ENCODE results near the gene NKG7.

Gene NKG7

GRCh38 chr19:51391073-51391611 lies 18.7 kb upstream of the NKG7 start:
- no peak for DNase-seq
- Histone ChIP-seq H4K20me1 (ENCODE audit: insufficient read depth, low read length) (no peaks in the 10 kb centered on the region), H3K4me1 (ENCODE audit: insufficient read depth, low read length) (peaks cover 18% of the 10 kb centered on the region), H3K4me3 (ENCODE audit: low read depth in 1 of 2, low read length in 2 of 2) (no peak overlapping the region), H3K27me3 (ENCODE audit: insufficient read depth, low read length, poor library complexity) (no peaks in the 10 kb centered on the region), H2AFZ (ENCODE audit: low read depth, low read length) (no peak overlapping the region), H3K9ac (ENCODE audit: low read depth, low read length) (no peak overlapping the region), H3K79me2 (ENCODE audit: insufficient read depth, low read length) (peaks cover 10% of the 10 kb centered on the region), H3K4me2 (ENCODE audit: insufficient read depth, low read length) (no peak overlapping the region), H3K36me3 (ENCODE audit: insufficient read depth, low read length) (no peaks in the 10 kb centered on the region), H3K27ac (ENCODE audit: low read length) (no peak overlapping the region), H3K9me3 (ENCODE audit: insufficient read depth, low read length, severe bottlenecking) (no peaks in the 10 kb centered on the region)
- no peak for ATAC-seq (ENCODE audit: insufficient read depth, low read depth)
- no peak for TF ChIP-seq CTCF (IDR thresholded peaks at IDR 0.05; ENCODE audit: borderline replicate concordance, extremely low read depth, low read length, poor library complexity, severe bottlenecking)
- no peak for TF ChIP-seq EZH2 (IDR thresholded peaks at IDR 0.05; ENCODE audit: borderline replicate concordance, low read depth, low read length, severe bottlenecking)

DNA sequence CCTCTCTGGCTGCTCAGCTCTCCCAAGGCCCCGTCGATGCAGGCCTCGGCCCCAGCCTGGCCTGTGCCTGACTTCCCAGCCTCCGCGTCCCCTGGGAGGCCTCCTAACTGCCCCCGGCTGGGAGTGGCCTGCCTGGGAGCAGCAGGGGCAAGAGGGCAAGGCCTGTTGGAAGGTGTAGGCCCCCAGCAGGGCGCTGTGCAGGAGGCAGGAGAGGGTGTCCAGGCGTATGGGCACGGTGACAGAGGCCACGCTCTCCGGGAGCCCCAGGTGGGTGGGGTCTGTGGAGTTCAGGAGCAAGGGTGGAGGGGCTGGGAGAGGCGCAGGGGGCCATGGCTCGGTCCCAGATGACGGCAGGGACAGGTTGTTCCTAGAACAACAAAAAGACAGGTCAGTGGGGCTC lies 16.7 kb upstream of the NKG7 start:
- Histone ChIP-seq H2AFZ (ENCODE audit: low read depth, low read length) (no peak overlapping the region), H3K4me1 (ENCODE audit: insufficient read depth, low read length) (peaks cover 6% of the 10 kb centered on the region), H3K36me3 (ENCODE audit: insufficient read depth, low read length) (no peaks in the 10 kb centered on the region), H4K20me1 (ENCODE audit: insufficient read depth, low read length) (no peaks in the 10 kb centered on the region), H3K9ac (ENCODE audit: low read depth, low read length) (no peak overlapping the region), H3K79me2 (ENCODE audit: insufficient read depth, low read length) (no peaks in the 10 kb centered on the region), H3K4me2 (ENCODE audit: insufficient read depth, low read length) (no peak overlapping the region), H3K27me3 (ENCODE audit: insufficient read depth, low read length, poor library complexity) (no peaks in the 10 kb centered on the region), H3K9me3 (ENCODE audit: insufficient read depth, low read length, severe bottlenecking) (no peaks in the 10 kb centered on the region), H3K27ac (ENCODE audit: low read length) (no peak overlapping the region), H3K4me3 (ENCODE audit: low read depth in 1 of 2, low read length in 2 of 2) (no peak overlapping the region)
- TF ChIP-seq EZH2 (IDR thresholded peaks at IDR 0.05; ENCODE audit: borderline replicate concordance, low read depth, low read length, severe bottlenecking) (no peak), CTCF (IDR thresholded peaks at IDR 0.05; ENCODE audit: borderline replicate concordance, extremely low read depth, low read length, poor library complexity, severe bottlenecking) (no peak)
- DNase-seq (no peak), ATAC-seq (ENCODE audit: insufficient read depth, low read depth) (no peak)

DNA sequence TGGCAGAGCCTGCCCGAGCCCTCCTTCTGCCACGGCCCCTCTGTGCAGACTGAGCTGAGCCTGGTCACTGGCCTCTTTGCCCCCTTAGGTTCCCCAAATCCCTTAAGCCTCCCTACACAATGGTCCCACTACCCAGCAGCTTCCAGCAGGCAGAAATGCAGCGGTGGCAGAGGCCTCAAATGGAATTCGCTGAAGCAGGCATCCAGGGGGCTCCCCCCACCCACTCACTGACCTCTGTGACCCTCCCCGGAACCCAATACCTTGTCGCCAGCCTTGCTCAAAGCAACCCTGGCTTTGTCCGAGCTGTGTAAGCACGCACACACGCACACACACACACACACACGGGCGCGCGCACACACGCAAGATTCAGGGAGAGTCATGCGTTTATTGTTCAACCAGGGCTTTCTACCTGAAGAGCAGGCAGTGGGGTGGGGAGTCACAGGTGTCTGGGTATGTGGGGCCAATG lies 15.5 kb upstream of the NKG7 start, which contains the start of gene LIM2:
TSS of gene LIM2 (minus strand) at position 51 of the 466 bp plus-strand sequence. CDS start 531 bp downstream, outside the sequence.
- H3K9ac ChIP-seq (ENCODE audit: low read depth, low read length): no peak within 1 kb of the TSS
- no peak within 1 kb of the TSS for H3K27ac ChIP-seq (ENCODE audit: low read length)

More for the DNA sequence above, 15.5 kb upstream of the NKG7 start, which contains the start of gene LIM2:
- Histone ChIP-seq H2AFZ (ENCODE audit: low read depth, low read length) (no peak within 1 kb of the TSS), H3K79me2 (ENCODE audit: insufficient read depth, low read length) (no peaks in the 10 kb centered on the region), H3K4me2 (ENCODE audit: insufficient read depth, low read length) (no peak within 1 kb of the TSS), H3K9me3 (ENCODE audit: insufficient read depth, low read length, severe bottlenecking) (no peaks in the 10 kb centered on the region), H4K20me1 (ENCODE audit: insufficient read depth, low read length) (no peaks in the 10 kb centered on the region), H3K4me1 (ENCODE audit: insufficient read depth, low read length) (no peaks in the 10 kb centered on the region), H3K4me3 (ENCODE audit: low read depth in 1 of 2, low read length in 2 of 2) (no peak within 1 kb of the TSS), H3K27me3 (ENCODE audit: insufficient read depth, low read length, poor library complexity) (no peaks in the 10 kb centered on the region), H3K36me3 (ENCODE audit: insufficient read depth, low read length) (no peaks in the 10 kb centered on the region)
- ATAC-seq (ENCODE audit: insufficient read depth, low read depth) (no peak), DNase-seq (no peak)
- TF ChIP-seq EZH2 (IDR thresholded peaks at IDR 0.05; ENCODE audit: borderline replicate concordance, low read depth, low read length, severe bottlenecking) (no peak), CTCF (IDR thresholded peaks at IDR 0.05; ENCODE audit: borderline replicate concordance, extremely low read depth, low read length, poor library complexity, severe bottlenecking) (no peak)

All from DND-41 (cell line).